Measurements from ENCODE around the gene DQX1. TPM values are rescaled to one million over a fixed set of nuclear protein-coding genes. Genes with fewer than 3 reads are reported as not detected.

Gene DQX1
- total and polyA plus RNA-seq, 2 experiments from 2014 or later = 0.32 to 0.52 TPM

DNA sequence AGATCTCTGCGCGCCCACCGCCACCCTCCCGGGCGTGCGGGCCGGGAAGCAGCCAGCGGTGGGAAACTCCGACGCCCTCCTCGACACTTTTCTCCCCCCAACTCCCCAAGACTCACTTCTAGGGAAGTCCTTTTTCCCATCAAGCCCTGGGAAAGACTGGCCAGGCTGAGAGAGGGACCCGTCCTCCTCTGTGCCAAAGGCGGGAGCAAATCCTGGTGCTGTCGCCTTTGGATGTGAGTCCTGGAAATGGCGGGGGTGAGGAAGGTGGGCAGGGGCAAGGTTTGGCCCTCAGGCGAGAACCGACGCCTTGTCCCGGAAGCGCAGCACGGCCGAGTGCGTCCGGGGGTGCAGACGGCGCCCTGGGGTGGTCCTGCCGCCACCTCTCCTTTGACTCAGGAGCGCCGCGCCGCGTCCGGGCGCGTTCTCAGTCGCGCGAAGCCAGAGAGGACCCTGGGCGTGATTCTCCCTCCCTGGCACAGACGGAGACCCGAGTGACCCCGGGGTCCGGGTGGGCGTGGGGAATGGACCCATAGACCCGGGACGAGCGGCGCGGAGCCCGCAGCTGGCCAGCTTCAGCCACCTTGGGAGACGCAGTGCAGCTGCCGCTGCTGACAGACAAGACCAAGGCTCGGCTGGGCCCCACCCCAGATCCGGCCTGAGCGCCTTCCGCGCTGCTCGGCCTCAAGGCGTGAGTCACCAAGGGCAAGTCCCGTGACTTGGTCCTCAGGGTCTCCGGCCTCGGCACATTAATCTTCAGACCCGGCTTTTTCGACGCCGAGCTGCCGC, 23.1 kb downstream of the DQX1 start (continued):
- TF ChIP-seq, protein P1, sequence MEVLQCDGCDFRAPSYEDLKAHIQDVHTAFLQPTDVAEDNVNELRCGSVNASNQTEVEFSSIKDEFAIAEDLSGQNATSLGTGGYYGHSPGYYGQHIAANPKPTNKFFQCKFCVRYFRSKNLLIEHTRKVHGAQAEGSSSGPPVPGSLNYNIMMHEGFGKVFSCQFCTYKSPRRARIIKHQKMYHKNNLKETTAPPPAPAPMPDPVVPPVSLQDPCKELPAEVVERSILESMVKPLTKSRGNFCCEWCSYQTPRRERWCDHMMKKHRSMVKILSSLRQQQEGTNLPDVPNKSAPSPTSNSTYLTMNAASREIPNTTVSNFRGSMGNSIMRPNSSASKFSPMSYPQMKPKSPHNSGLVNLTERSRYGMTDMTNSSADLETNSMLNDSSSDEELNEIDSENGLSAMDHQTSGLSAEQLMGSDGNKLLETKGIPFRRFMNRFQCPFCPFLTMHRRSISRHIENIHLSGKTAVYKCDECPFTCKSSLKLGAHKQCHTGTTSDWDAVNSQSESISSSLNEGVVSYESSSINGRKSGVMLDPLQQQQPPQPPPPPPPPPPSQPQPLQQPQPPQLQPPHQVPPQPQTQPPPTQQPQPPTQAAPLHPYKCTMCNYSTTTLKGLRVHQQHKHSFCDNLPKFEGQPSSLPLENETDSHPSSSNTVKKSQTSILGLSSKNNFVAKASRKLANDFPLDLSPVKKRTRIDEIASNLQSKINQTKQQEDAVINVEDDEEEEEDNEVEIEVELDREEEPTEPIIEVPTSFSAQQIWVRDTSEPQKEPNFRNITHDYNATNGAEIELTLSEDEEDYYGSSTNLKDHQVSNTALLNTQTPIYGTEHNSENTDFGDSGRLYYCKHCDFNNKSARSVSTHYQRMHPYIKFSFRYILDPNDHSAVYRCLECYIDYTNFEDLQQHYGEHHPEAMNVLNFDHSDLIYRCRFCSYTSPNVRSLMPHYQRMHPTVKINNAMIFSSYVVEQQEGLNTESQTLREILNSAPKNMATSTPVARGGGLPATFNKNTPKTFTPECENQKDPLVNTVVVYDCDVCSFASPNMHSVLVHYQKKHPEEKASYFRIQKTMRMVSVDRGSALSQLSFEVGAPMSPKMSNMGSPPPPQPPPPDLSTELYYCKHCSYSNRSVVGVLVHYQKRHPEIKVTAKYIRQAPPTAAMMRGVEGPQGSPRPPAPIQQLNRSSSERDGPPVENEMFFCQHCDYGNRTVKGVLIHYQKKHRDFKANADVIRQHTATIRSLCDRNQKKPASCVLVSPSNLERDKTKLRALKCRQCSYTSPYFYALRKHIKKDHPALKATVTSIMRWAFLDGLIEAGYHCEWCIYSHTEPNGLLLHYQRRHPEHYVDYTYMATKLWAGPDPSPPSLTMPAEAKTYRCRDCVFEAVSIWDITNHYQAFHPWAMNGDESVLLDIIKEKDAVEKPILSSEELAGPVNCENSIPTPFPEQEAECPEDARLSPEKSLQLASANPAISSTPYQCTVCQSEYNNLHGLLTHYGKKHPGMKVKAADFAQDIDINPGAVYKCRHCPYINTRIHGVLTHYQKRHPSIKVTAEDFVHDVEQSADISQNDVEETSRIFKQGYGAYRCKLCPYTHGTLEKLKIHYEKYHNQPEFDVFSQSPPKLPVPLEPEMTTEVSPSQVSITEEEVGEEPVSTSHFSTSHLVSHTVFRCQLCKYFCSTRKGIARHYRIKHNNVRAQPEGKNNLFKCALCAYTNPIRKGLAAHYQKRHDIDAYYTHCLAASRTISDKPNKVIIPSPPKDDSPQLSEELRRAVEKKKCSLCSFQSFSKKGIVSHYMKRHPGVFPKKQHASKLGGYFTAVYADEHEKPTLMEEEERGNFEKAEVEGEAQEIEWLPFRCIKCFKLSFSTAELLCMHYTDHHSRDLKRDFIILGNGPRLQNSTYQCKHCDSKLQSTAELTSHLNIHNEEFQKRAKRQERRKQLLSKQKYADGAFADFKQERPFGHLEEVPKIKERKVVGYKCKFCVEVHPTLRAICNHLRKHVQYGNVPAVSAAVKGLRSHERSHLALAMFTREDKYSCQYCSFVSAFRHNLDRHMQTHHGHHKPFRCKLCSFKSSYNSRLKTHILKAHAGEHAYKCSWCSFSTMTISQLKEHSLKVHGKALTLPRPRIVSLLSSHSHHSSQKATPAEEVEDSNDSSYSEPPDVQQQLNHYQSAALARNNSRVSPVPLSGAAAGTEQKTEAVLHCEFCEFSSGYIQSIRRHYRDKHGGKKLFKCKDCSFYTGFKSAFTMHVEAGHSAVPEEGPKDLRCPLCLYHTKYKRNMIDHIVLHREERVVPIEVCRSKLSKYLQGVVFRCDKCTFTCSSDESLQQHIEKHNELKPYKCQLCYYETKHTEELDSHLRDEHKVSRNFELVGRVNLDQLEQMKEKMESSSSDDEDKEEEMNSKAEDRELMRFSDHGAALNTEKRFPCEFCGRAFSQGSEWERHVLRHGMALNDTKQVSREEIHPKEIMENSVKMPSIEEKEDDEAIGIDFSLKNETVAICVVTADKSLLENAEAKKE (CRISPR knock-in tag; IDR thresholded peaks at IDR 0.05) = no peak
- TF ChIP-seq POLR2AphosphoS5 (IDR thresholded peaks at IDR 0.05; ENCODE audit: low read depth) (0 out of 2 replicates have a peak, but pooled peaks have one; percentile 23), EZH2 (IDR thresholded peaks at IDR 0.05; ENCODE audit: low read depth, unreplicated experiment) (peak; percentile 39)
- TF ChIP-seq, protein P2, sequence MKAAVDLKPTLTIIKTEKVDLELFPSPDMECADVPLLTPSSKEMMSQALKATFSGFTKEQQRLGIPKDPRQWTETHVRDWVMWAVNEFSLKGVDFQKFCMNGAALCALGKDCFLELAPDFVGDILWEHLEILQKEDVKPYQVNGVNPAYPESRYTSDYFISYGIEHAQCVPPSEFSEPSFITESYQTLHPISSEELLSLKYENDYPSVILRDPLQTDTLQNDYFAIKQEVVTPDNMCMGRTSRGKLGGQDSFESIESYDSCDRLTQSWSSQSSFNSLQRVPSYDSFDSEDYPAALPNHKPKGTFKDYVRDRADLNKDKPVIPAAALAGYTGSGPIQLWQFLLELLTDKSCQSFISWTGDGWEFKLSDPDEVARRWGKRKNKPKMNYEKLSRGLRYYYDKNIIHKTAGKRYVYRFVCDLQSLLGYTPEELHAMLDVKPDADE (IDR thresholded peaks at IDR 0.05) = no peak

DNA sequence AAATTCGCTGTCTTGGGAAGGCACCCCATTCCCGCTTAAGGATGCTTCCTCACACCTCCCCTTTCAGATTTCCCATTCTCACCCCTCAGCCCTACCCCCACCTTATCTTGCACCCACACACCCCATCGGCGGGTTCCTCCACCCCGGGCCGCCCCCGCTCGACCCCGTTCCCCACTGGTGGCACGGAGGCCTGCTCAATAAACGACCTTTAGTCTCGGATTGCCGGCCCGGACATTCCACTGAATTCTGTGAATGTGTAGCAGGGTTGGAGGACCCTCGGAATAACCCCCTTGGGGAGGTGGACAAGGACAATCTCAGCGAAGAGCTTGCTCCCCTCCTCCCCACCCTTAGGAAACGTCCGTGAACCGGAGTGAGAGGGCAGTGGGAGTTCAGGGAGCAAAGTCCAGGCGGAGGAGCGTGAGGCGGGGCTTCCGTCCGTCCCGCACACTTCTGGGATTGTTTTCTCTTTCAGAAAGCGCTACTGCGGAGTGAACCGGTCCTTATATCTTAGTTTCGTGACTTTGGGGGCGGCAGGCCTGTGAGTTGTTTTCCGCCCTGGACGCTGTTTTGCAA, 23.8 kb downstream of the DQX1 start:
- H3F3A ChIP-seq (replicated peaks; ENCODE audit: low read depth) = peaks cover 41% of the 10 kb centered on the region
- no peak for DNase-seq (ENCODE audit: low spot score)
- no peaks in the 10 kb centered on the region for H3K9me3 Mint-ChIP-seq
- H3K4me1 ChIP-seq (ENCODE audit: insufficient read depth) = peaks cover 56% of the 10 kb centered on the region
- peaks cover 11% of the 10 kb centered on the region for H4K20me1 ChIP-seq (replicated peaks; ENCODE audit: insufficient read depth)
- no peak overlapping the region for H3K27ac ChIP-seq (ENCODE audit: low read depth)
- peak overlapping the region; percentile 71 for H3K4me3 ChIP-seq
- H3K4me2 ChIP-seq = peak overlapping the region; percentile 95
- H2AFZ ChIP-seq = peak overlapping the region; percentile 96
- ATAC-seq = no peak
- peaks cover 28% of the 10 kb centered on the region for H3K36me3 Mint-ChIP-seq (ENCODE audit: low read depth)
- peak overlapping the region; percentile 86 for H3K4me3 Mint-ChIP-seq
- peaks cover 98% of the 10 kb centered on the region for H3K27me3 ChIP-seq (ENCODE audit: insufficient read depth)
- no peak overlapping the region for H3K27ac Mint-ChIP-seq
- peaks cover 61% of the 10 kb centered on the region for H3K4me1 Mint-ChIP-seq
- H3K27me3 Mint-ChIP-seq (ENCODE audit: insufficient read depth, low read depth, poor library complexity) = peaks cover 99% of the 10 kb centered on the region
- peaks cover 8% of the 10 kb centered on the region for H3K79me2 ChIP-seq (replicated peaks; ENCODE audit: insufficient read depth)
- H3K36me3 ChIP-seq (ENCODE audit: insufficient read depth) = peaks cover 7% of the 10 kb centered on the region; the same call in 1 of the 2 replicates
- no peaks in the 10 kb centered on the region for H3K9me2 ChIP-seq (ENCODE audit: insufficient read depth)
- TF ChIP-seq EZH2 (IDR thresholded peaks at IDR 0.05; ENCODE audit: low read depth, unreplicated experiment) = peak; percentile 97
- TF ChIP-seq, protein P3, sequence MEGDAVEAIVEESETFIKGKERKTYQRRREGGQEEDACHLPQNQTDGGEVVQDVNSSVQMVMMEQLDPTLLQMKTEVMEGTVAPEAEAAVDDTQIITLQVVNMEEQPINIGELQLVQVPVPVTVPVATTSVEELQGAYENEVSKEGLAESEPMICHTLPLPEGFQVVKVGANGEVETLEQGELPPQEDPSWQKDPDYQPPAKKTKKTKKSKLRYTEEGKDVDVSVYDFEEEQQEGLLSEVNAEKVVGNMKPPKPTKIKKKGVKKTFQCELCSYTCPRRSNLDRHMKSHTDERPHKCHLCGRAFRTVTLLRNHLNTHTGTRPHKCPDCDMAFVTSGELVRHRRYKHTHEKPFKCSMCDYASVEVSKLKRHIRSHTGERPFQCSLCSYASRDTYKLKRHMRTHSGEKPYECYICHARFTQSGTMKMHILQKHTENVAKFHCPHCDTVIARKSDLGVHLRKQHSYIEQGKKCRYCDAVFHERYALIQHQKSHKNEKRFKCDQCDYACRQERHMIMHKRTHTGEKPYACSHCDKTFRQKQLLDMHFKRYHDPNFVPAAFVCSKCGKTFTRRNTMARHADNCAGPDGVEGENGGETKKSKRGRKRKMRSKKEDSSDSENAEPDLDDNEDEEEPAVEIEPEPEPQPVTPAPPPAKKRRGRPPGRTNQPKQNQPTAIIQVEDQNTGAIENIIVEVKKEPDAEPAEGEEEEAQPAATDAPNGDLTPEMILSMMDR (conservative IDR thresholded peaks at IDR 0.05; ENCODE audit: low read depth in 2 of 2) = no peak

Data from GM23338 (cell line).